GM18951 (cell line): ENCODE results near the gene SPACA1.
"Not testable (repeated sequence)": the region's sequence is repeated elsewhere in the genome, so short reads cannot be mapped to it uniquely, and the experiment has no call there.

Experiments
- POLR2A ChIP-seq: IDR thresholded peaks from 4 replicates; pipeline ENCODE4 v1.6.1; 2011; ENCODE audit warnings: mild to moderate bottlenecking; ENCODE audit not compliant: insufficient read length, insufficient read depth; ENCODE audit errors: extremely low read depth
- in situ Hi-C: fragments of 300-500 bp; cut with MboI; formaldehyde crosslinking; loops from one replicate; pipeline ENCODE4 v1.12.0; 2022; ENCODE audit warnings: low sequenced_read_pairs, mixed read lengths, inconsistent platforms; ENCODE audit not compliant: unreplicated experiment

SPACA1 gene, protein sequence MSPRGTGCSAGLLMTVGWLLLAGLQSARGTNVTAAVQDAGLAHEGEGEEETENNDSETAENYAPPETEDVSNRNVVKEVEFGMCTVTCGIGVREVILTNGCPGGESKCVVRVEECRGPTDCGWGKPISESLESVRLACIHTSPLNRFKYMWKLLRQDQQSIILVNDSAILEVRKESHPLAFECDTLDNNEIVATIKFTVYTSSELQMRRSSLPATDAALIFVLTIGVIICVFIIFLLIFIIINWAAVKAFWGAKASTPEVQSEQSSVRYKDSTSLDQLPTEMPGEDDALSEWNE

DNA sequence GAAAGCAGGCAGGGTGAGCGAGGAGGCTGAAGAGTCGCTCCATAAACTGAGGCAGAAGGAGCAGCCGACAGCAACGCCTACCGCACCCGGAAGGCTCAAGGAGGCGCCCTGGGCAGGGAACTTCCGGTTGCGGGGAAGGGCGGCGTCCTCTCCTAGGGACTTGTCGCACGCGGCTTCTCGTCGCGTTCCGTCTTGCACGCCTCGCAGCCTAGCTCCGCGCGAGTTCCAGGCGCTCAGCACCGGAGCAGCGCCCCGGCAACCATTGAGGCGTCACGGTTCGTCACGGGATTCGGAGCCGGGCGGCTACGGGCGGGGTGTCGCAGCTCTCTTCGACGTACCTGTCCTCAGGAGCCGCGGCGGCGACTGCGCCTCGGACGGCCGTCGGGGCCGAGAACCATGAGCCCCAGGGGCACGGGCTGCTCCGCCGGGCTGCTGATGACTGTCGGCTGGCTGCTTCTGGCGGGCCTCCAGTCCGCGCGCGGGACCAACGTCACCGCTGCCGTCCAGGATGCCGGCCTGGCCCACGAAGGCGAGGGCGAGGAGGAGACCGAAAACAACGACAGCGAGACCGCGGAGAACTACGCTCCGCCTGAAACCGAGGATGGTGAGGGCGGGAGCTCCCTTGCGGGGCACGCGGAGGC is at the start of gene SPACA1:
Gene SPACA1, plus strand, starts transcription at position 332 of the 641 bp plus-strand sequence. Its CDS starts 65 bp downstream, at position 397.
- in situ Hi-C loops = no loop called here
- no peak for TF ChIP-seq POLR2A

DNA sequence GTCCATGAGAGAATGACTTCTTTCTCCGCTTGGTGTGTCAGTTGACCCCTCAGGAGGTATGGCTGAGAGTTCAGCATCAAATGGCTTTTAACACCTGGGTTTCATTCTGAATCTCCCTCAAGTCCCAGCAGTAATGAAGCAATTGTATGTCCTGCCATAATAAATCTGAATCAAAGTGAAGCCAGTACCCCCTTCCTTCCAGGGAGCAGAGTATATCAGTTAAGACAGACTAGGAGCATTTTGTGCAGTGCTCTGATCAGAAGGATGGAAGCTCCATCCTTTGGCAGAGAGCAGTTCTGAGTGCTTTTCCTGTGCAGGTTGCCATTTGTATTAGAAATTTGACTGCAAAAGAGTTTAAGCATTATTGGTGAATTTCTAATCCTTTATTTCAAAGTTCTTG is 46.9 kb upstream of the SPACA1 start:
- no peak for TF ChIP-seq POLR2A

DNA sequence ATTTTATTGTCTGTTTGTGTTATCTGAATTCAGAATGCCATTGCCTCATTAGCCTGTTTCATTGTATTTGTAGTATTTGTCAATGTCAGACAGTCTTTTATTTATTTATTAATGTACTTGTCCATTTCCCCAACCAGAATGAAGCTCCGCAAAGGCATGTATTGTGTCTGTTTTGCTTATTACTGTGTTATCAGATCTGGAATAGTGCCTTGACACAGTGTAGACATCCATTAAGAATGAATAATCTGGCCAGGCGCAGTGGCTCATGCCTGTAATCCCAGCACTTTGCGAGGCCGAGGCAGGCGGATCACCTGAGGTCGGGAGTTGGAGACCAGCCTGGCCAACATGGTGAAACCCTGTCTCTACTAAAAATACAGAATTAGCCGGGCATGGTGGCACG is 46.4 kb upstream of the SPACA1 start:
- in situ Hi-C loops = not testable (repeated sequence)

More for the DNA sequence above, 46.9 kb upstream of the SPACA1 start:
- in situ Hi-C loops = no loop called here

DNA sequence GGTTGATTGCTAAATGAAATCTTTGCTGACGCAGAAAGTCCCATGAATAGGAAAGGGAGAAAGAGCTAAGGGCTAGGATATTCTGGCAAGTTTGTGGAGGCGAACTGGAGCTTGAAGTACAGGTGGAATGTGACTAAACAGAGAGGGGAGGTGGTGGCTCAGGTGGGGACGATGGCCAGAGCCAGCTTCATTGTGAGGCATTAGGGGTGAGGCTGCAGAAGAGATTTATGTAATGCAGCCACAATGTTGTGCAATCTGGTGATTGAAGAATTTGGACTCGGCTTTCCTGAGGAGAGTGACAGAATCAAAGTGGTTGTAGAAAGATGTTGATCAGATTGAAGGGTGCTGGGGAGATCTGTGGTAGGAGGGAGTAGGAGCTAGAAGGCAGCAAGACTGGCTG is 42.9 kb upstream of the SPACA1 start:
- TF ChIP-seq POLR2A = no peak
- in situ Hi-C loops = no loop called here

DNA sequence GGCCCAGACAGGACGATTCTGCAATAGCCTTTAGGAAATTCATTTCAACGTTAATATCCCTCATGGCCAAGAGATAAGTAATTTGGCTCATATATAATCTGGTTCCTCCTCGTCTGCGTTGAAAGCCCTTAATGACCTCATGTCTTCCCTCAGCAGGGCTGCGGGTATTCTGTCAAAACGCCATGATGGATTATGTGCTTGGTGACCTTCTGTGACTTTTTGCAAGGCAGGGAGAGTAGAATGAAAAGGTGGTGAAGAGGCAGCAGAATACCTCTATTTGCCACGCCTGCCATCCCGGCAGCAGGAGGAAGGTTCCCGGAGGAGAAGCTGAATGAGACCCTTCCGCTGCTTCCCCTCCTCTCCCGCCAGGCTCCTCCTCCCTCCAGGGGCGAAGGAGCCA is 41.1 kb upstream of the SPACA1 start:
- TF ChIP-seq POLR2A = no peak
- in situ Hi-C loops = no loop called here

DNA sequence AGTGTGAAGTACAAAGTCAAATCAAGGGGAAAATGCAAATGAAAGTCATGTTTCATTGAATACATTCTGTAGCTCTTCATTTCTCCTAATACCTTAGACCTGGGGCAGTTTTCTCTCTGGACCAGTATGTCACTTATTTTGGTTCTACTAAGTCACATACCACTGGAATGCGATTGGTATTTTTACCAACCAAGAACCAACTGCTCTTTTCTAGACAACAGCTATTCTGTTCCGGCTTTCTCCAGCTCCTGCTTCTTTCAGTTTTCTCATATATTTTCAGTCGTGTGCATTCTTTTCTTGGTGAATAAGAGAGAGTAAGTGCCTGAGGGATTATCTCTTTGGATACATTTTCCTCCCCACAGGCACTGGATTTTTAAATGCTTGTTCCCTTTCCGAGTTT is 39.2 kb upstream of the SPACA1 start:
- no peak for TF ChIP-seq POLR2A
- in situ Hi-C loops = no loop called here

DNA sequence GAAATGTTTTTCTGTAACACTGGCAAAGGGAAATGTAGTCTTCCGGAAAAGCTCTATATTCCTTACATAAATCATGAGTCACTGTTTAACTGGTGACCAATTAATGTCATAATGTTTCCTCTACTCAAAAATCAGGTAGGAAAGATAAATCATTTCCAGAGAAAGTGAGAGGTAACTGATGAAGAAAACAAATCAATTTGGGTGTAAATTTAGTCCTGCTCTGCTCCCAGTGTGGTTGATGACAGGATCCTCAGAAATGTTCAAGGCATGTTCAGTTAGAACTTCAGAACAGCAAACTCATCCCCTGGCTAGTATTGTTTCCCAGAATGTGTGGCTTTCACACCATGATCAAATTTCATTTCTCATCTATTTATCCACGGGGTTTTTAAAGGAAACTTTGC is 38.8 kb upstream of the SPACA1 start:
- no peak for TF ChIP-seq POLR2A
- in situ Hi-C loops = no loop called here

DNA sequence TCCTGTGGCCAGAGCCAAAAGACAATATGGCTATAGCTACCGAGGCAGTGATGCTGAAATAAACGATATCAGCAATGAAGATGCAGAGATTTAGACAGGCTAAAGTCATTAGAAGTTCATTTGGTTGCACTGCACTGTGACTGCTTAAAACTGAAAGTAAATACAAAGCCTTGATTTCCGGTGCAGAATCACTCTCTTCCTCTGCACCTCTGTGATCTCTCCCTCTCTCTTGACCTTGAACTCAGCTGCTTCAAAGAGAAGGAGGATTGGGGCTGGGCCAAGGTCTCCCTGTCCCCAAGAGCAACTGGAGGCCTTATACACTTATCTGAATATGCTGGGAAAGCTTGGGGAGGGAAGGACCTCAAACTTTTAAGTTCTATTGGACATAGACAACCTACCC is 34.6 kb upstream of the SPACA1 start:
- TF ChIP-seq POLR2A = no peak
- in situ Hi-C loops = no loop called here

DNA sequence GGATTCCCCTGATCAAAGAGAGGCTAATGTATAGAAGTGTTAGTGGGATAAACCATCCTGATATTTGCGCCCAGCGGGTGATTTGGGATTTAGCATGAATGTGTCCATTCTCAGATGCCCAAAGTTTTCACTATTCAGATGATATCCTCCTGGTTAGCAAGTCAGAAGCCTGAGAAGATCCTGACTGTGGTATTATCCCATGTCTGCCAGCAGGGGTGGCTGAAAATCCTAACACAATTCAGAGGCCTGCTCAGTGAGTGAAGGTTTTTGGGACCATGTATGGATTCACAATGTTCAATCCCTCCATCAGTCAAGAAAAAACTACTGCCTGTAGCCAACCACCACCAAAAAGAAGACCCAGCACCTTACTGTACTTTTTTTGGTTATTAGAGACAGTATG is 34.1 kb upstream of the SPACA1 start:
- in situ Hi-C loops = no loop called here
- no peak for TF ChIP-seq POLR2A

DNA sequence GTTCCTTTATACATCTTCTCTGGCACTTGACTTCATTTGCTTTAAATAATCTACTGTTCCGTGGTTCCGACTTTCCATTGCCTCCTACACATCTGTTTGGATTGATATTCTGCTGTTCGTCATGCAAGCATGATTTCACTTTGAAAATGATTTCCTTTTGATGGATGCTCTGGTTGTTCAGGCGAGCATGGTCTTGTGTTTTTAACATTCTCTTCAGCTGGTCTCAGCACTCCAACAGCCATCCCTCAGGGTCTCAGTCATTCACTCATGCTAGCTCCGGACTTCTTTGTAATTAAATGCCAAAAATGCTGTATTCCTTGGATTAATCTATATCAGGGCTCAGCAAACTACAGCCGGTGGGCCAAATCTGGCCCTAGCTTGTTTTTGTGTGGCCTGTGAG is 27.2 kb upstream of the SPACA1 start:
- no peak for TF ChIP-seq POLR2A
- in situ Hi-C loops = no loop called here

DNA sequence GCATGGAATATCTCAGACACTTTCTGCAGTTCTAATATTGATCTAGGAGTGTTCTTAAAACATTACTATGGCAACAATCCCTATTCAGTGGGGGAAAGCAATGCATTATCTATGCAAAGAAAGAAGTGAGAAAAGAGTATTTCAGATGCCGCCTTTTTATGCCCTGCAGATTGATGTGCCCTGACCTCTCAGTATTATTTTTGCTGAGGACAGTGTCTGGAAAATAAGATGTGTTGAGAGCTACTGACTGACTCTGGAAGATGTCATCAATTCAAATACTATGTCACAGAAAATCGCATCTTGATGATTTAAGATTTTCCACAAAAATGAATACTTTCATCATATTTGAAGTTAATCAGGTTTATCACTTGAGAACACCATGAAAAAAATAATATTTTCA is 22.9 kb upstream of the SPACA1 start:
- in situ Hi-C loops = no loop called here
- TF ChIP-seq POLR2A = no peak

DNA sequence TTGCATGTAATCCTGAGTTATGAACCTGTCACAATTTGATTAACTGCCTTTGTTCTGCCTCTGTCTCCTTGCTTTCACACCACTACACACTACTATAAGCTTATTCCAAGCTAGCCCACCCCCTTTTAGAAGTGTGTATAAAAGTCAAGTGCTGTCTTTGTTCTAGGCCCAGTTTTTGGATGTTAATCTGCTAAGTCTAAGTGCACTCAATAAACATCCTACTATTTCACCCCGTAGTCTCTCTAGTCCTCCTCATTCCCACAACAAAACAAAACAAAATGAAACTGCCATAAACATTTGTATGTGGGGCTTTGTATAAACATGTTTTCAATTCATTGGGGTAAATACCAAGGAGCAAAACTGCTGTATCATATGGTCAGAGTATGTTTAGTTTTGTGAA is 16.1 kb upstream of the SPACA1 start:
- no peak for TF ChIP-seq POLR2A
- in situ Hi-C loops = no loop called here

DNA sequence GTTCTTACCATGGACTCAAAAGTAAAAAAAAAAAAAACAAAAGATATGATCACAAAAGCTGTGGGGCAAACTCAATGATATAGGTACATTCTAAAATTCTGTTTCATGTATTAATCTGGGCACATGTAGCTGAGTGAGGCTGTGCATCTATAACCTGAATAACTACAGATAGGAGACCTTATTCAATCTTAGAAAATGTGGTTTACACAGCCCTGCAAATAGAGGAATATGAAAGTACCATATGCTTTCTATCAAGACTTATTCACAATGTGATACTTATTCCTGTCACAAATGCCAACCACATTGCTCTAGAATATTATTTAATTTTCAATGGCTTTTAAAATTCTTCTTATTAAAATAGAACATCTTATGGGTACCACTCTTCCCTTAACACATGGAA is 3.1 kb upstream of the SPACA1 start:
- in situ Hi-C loops = no loop called here
- TF ChIP-seq POLR2A = no peak

DNA sequence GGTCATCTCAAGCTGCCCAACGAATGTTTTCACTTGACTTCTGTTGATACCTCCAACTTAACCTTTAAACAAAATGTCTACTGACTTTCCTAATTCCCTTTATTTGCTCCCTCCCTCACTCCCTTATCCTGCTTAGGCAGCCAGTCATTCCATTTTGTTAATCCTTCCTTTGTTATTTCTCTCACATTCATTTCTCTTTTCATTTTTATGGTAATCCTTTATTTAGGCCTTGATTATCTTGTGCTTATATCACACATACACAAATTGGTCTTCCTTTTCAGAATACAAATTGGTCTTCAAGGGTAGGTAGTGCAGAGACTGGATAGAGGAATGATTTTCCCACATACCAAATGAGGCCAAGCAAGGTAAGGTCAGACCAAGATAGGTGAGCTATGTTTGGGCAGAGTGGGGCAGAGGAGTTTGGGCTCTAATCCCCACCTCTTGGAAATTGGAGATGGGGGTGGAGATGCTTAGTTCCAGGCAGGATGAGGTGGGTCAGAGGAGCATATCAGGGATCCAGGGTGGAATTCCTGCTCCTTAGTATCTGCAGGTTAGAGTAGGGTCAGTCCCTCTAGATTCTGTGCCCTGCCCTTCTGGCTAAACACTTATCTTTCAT is 2.0 kb upstream of the SPACA1 start:
- no peak for TF ChIP-seq POLR2A
- in situ Hi-C loops = no loop called here

DNA sequence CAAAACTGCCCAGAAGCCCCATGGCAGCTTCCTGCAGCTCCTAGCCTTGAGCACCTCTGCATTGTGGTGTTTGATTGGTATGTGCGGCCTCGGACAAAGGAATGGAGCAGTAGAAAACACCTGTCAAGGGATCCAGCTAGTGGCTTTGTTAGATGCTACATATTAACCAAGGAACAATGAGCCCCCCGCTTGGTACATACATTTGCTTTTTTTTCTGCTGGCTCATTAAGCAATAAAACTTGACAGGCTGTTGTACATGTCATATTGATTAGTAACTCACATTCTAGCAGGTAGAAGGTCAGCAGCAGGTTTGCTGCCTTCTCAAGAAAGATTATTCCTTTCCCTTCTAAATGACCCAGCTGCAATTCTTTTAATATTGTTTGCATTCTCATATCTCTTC is 937 bp downstream of the SPACA1 start:
- in situ Hi-C loops = no loop called here
- TF ChIP-seq POLR2A = no peak
